GM06990 (cell line): ENCODE measurements around the gene RAB7B.
"Not testable (repeated sequence)": the region's sequence is repeated elsewhere in the genome, so short reads cannot be mapped to it uniquely, and the experiment has no call there.

Experiments used
- DNase-seq: peaks from one replicate; pipeline ENCODE4 v3.0.0-alpha.2; 2011; ENCODE audit not compliant: insufficient read length; ENCODE audit errors: extremely low read depth
- H3K27me3 ChIP-seq: replicated peaks from 2 replicates; pipeline ENCODE4 v1.6.0; 2011; ENCODE audit warnings: low read length; ENCODE audit not compliant: control insufficient read depth, insufficient read depth
- H3K36me3 ChIP-seq: 2 replicates; pipeline ENCODE4 v1.5.1; 2011; ENCODE audit warnings: low read length; ENCODE audit not compliant: control insufficient read depth, insufficient read depth
- H3K4me3 ChIP-seq: replicated peaks from 2 replicates; pipeline ENCODE4 v1.5.1; 2011; ENCODE audit warnings: low read depth, mild to moderate bottlenecking, control low read depth, low read length
- TF ChIP-seq, protein P1 (sequence below): IDR thresholded peaks from 2 replicates; pipeline ENCODE4 v1.5.1; 2011; ENCODE audit warnings: low read length, control low read depth, mild to moderate bottlenecking, inconsistent platforms; ENCODE audit not compliant: insufficient read depth, poor library complexity, severe bottlenecking

RAB7B gene

DNA sequence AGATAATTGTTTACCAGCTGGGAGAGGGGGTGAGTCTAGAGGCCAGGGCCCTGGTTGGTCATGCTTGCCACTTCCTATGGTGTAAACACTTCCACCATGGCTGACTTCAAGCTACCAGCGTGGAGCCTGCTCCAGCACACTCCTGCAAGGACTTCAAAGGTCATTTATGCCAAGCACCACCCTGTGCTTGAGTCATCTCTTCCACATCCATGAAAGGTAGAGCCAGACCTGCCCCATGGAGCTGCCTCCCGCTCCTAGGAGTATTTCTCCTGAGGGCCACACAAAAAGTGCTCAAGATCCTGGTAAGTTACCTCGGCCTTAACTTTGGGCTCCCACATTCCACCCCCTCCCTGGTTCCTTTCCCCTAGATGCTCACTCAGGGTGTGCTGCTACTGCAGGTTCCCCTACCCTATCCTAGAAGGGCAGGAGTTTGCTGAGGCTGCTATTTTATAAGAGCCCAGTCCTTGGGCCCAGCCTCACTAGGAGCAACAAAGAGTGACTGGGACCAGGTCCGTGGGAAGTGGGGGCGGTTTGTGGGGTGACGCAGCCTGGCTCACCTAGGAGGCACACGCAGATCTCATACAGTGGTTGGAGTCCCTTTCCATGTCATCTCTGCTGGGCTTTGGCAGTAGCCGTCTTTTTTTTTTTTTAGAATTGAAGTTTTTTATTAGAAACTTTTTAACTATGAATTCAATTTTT, 2.4 kb downstream of the RAB7B start:
- DNase-seq = no peak
- TF ChIP-seq, protein P1, sequence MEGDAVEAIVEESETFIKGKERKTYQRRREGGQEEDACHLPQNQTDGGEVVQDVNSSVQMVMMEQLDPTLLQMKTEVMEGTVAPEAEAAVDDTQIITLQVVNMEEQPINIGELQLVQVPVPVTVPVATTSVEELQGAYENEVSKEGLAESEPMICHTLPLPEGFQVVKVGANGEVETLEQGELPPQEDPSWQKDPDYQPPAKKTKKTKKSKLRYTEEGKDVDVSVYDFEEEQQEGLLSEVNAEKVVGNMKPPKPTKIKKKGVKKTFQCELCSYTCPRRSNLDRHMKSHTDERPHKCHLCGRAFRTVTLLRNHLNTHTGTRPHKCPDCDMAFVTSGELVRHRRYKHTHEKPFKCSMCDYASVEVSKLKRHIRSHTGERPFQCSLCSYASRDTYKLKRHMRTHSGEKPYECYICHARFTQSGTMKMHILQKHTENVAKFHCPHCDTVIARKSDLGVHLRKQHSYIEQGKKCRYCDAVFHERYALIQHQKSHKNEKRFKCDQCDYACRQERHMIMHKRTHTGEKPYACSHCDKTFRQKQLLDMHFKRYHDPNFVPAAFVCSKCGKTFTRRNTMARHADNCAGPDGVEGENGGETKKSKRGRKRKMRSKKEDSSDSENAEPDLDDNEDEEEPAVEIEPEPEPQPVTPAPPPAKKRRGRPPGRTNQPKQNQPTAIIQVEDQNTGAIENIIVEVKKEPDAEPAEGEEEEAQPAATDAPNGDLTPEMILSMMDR = no peak
- Histone ChIP-seq H3K4me3 (no peak overlapping the region), H3K27me3 (no peaks in the 10 kb centered on the region; the same call in 1 of the 2 replicates), H3K36me3 (no peaks in the 10 kb centered on the region)

DNA sequence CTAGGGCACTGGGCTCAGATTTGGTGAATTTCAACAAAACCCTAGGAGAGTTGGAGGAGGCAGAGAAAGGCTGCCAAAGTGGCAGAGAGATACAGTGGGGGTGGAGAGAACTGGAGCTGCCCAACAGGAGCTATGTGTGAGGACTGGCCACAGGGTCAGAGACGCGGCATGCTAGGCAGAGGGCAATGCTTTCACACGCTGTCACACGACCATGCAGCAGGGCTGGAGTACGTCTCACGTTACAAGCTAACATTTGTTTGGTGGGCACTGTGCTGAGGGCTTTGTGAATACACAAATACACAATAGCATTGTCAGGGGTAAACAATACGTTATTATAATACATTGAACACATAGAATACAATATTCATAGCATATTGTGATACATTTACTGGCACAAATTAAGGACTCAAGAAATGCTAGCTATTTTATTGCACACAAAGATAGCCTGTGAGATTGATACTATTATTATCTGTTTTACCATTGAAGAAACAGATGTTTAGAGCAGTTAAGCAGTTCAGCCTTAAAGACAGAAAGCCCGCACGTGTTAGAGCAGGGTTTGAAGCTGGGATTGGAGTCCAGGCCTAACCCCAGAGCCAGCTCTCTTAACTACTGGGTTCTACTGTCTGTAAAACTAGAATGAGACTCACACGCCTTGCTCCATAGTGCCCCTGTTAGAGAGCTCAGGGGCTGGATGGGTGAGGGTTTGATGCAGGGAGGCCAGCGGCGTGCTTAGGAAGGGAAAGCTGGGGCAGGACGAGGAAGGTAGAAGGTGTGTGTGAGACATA, 4.5 kb downstream of the RAB7B start:
- TF ChIP-seq, protein P1 = no peak
- no peak for DNase-seq
- H3K4me3 ChIP-seq = no peak overlapping the region
- H3K27me3 ChIP-seq = peaks cover 4% of the 10 kb centered on the region; the same call in 1 of the 2 replicates
- H3K36me3 ChIP-seq = no peaks in the 10 kb centered on the region

DNA sequence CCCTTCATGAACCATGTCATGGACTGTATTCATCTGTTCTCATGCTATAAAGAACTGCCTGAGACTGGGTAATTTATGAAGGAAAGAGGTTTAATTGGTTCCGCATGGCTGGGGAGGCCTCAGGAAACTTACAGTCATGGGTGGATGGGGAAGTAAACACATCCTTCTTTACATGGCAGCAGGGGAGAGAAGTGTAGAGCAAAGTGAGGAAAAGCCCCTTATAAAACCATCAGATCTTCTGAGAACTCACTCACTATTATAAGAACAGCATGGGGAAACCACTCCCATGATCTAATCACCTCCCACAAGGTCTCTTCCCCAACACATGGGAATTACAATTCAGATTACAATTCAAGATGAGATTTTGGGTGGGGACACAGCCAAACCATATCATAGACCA, 6.6 kb downstream of the RAB7B start:
- not testable (repeated sequence) for H3K36me3 ChIP-seq, H3K27me3 ChIP-seq, DNase-seq, H3K4me3 ChIP-seq

DNA sequence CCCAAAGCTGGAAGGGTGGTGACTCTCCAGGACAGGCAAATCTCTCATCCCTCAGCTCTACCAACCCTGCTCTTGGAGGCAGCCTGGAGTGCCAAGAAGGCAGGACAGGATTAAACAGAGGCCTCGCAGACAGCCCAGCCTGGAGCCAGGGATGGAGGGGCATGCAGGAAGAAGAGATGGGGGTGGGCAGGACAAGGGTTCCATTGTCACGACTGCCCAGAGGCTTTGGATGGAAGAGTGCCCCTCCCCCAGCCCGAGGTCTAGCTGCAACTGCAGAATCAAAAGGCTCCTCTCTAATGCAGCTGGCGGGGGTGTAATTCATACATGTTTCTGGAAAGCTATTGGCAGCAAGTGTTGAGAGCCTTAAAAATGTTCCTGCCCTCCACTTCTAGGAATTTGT, 8.8 kb downstream of the RAB7B start:
- no peaks in the 10 kb centered on the region for H3K36me3 ChIP-seq
- no peak for DNase-seq
- H3K4me3 ChIP-seq = no peak overlapping the region
- TF ChIP-seq, protein P1 = no peak
- peaks cover 5% of the 10 kb centered on the region; the same call in 1 of the 2 replicates for H3K27me3 ChIP-seq

DNA sequence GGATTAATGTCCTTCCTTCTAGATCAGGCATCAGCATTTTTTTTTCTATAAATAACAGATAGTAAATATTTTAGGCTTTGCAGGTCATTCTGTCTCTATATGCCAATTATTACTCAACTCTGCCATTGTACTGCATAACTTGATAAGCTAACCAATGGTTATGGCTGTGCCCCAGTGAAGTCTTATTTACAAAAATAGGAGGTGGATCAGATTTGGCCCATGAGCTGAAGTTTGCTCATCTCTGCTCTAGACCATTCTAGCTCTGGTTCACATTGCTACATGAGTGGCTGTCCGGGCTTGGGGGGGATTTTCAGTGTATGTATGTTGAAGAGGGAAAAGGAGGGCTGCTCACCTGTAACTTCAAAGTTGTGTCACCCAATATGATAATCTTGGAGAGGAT, 10.1 kb downstream of the RAB7B start:
- Histone ChIP-seq H3K27me3 (peaks cover 5% of the 10 kb centered on the region; the same call in 1 of the 2 replicates), H3K36me3 (no peaks in the 10 kb centered on the region), H3K4me3 (no peak overlapping the region)
- TF ChIP-seq, protein P1 = no peak
- no peak for DNase-seq

DNA sequence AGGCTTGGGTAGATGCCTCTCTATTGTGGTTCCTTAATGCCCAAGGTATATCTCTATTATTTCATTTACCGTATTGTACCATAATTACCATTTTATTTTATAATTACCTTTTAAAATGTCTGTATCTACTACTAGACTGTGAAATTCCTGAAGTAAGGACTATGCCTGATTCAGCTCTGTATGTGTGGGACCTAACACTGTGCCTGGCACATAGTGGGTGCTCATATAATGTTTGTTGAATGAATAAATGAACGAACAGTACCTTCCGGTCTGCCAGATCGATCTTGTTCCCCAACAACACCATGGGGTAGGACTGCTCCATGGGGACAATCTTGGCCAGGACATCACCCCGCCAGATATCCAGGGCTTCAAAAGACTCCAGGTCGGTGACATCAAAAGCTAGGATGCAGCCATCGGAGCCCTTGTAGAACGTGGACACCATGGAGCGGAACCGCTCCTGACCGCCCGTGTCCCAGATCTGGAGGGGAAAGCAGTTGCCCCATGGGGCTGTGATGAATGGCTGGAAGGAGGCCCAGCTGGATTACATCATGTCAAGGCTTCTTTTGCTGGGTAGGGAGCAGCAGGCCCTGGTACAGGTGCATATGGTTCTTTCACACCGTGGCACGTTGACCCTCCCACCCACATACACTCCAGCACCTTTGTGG, 10.8 kb downstream of the RAB7B start:
- no peak for DNase-seq
- Histone ChIP-seq H3K4me3 (no peak overlapping the region), H3K36me3 (no peaks in the 10 kb centered on the region), H3K27me3 (peaks cover 5% of the 10 kb centered on the region; the same call in 1 of the 2 replicates)
- TF ChIP-seq, protein P1 = no peak
